ENCODE results near the gene TRAF2. TPM values are rescaled to one million over a fixed set of nuclear protein-coding genes. Genes with fewer than 3 reads are reported as not detected.
"Not testable (repeated sequence)": the region's sequence is repeated elsewhere in the genome, so short reads cannot be mapped to it uniquely, and the experiment has no call there.

Gene TRAF2
- total and polyA plus RNA-seq, 2 donors (not counting 3 experiments of a cell fraction or from before 2014, with no cell fraction given): 10.9 to 23.1 TPM

GRCh38 chr9:136865768-136866103, 20.6 kb upstream of the TRAF2 start:
- H2AFZ ChIP-seq (ENCODE audit: low read depth, low read length): peak overlapping the region; percentile 50
- no peaks in the 10 kb centered on the region for H4K20me1 ChIP-seq (replicated peaks; ENCODE audit: control insufficient read depth, extremely low read depth, insufficient read depth, low read length)
- peaks cover 24% of the 10 kb centered on the region for H3K79me2 ChIP-seq (ENCODE audit: control insufficient read depth, insufficient read depth, low read length)
- ChIA-PET CTCF (interaction anchor here (0.9 kb wide), 1 partner anchor 21 kb away, joined by 3 read pairs; the partner anchor contains the start of gene TRAF2), POLR2A (interaction anchor here (1.0 kb wide), 1 partner anchor 11 kb away, joined by 3 read pairs; no protein-coding TSS in a partner anchor)
- peaks cover 6% of the 10 kb centered on the region for H3K4me1 ChIP-seq (ENCODE audit: control insufficient read depth, extremely low read depth, insufficient read depth, low read length)
- H3K36me3 ChIP-seq (ENCODE audit: control insufficient read depth in 2 of 2, extremely low read depth in 1 of 2, insufficient read depth in 2 of 2, low read length in 2 of 2): peaks cover 8 to 21% of the 10 kb centered on the region in 2 experiments
- peak overlapping the region; percentile 51 for H3K9ac ChIP-seq (replicated peaks; ENCODE audit: extremely low read depth, insufficient read depth, low read length)
- intact Hi-C loops (cut with micrococcal nuclease): loop anchor here (1.0 to 5.0 kb wide), 3 partner anchors 16 to 72 kb away; partner anchors contain the start of gene PHPT1
- FAIRE-seq (no peak), DNase-seq (ENCODE audit: low read depth, low spot score) (no peak)
- dilution Hi-C loops (cut with MboI; ENCODE audit: extremely low pct_ligation_motif_present, low sequenced_read_pairs): no loop called here
- H3K4me3 ChIP-seq (replicated peaks in 1 of 3; ENCODE audit: insufficient read depth in 1 of 3, low read depth in 1 of 3, low read length in 3 of 3): peak overlapping the region; percentile 48 to 98 (median 54)
- no peak overlapping the region for H3K27ac ChIP-seq (ENCODE audit: insufficient read depth, low read depth, low read length)
- H3K4me2 ChIP-seq (ENCODE audit: insufficient read depth, low read length): peak overlapping the region; percentile 76
- no peak for TF ChIP-seq EZH2 (IDR thresholded peaks at IDR 0.05; ENCODE audit: borderline replicate concordance, low read depth, low read length, severe bottlenecking)
- TF ChIP-seq MAX (IDR thresholded peaks at IDR 0.05; ENCODE audit: insufficient read depth, insufficient read length): no peak
- no peak for TF ChIP-seq POLR2A (IDR thresholded peaks at IDR 0.05; ENCODE audit: low read depth, low read length)
- TF ChIP-seq POLR2AphosphoS5 (IDR thresholded peaks at IDR 0.05; ENCODE audit: insufficient read depth, low read depth, low read length): no peak
- no peak for TF ChIP-seq GATA2 (IDR thresholded peaks at IDR 0.05; ENCODE audit: insufficient read depth, insufficient read length, low read depth, low read length)
- TF ChIP-seq CTCF (IDR thresholded peaks at IDR 0.05; ENCODE audit: extremely low read depth in 1 of 2, insufficient read depth in 1 of 2, low read depth in 1 of 2, low read length in 2 of 2): no peak
- no peak for TF ChIP-seq JUN (IDR thresholded peaks at IDR 0.05; ENCODE audit: borderline replicate concordance, insufficient read depth, insufficient read length, low read depth)
- TF ChIP-seq FOS (IDR thresholded peaks at IDR 0.05; ENCODE audit: borderline replicate concordance, insufficient read depth, low read length): no peak
- no peak for TF ChIP-seq MYC (IDR thresholded peaks at IDR 0.05; ENCODE audit: low read depth, low read length)
- no peaks in the 10 kb centered on the region for H3K27me3 ChIP-seq (ENCODE audit: control insufficient read depth in 2 of 2, insufficient read depth in 2 of 2, low read length in 2 of 2)
- BruUV-seq (replicated peaks): no TSS peak
- H3K9me1 ChIP-seq (replicated peaks; ENCODE audit: control insufficient read depth, extremely low read depth, insufficient read depth, low read length): no peaks in the 10 kb centered on the region
- no peaks in the 10 kb centered on the region for H3K9me3 ChIP-seq (replicated peaks; ENCODE audit: control insufficient read depth, insufficient read depth, low read length)

- H3K36me3 ChIP-seq (ENCODE audit: control insufficient read depth in 2 of 2, extremely low read depth in 1 of 2, insufficient read depth in 2 of 2, low read length in 2 of 2): peaks cover 8 to 15% of the 10 kb centered on the region in 2 experiments
- H4K20me1 ChIP-seq (replicated peaks; ENCODE audit: control insufficient read depth, extremely low read depth, insufficient read depth, low read length); CTCF ChIA-PET; H2AFZ ChIP-seq (ENCODE audit: low read depth, low read length); H3K4me1 ChIP-seq (ENCODE audit: control insufficient read depth, extremely low read depth, insufficient read depth, low read length); H3K9me1 ChIP-seq (replicated peaks; ENCODE audit: control insufficient read depth, extremely low read depth, insufficient read depth, low read length); BruUV-seq (replicated peaks); DNase-seq (ENCODE audit: low read depth, low spot score); FAIRE-seq; dilution Hi-C loops (cut with MboI; ENCODE audit: extremely low pct_ligation_motif_present, low sequenced_read_pairs); POLR2A ChIA-PET; H3K27ac ChIP-seq (ENCODE audit: insufficient read depth, low read depth, low read length); H3K9me3 ChIP-seq (replicated peaks; ENCODE audit: control insufficient read depth, insufficient read depth, low read length); H3K27me3 ChIP-seq (ENCODE audit: control insufficient read depth in 2 of 2, insufficient read depth in 2 of 2, low read length in 2 of 2): not testable (repeated sequence)
- peaks cover 24% of the 10 kb centered on the region for H3K79me2 ChIP-seq (ENCODE audit: control insufficient read depth, insufficient read depth, low read length)
- H3K4me2 ChIP-seq (ENCODE audit: insufficient read depth, low read length): peak overlapping the region; percentile 47
- peak overlapping the region; percentile 51 for H3K9ac ChIP-seq (replicated peaks; ENCODE audit: extremely low read depth, insufficient read depth, low read length)
- intact Hi-C loops (cut with micrococcal nuclease): loop anchor here (1.0 to 5.0 kb wide), 3 partner anchors 18 to 70 kb away; partner anchors contain the start of gene PHPT1
- H3K4me3 ChIP-seq (replicated peaks in 1 of 3; ENCODE audit: insufficient read depth in 1 of 3, low read depth in 1 of 3, low read length in 3 of 3): peak overlapping the region; percentile 37 to 98 (median 51)
Observed at GRCh38 chr9:136866898-136867421, 19.4 kb upstream of the TRAF2 start.
